GM12878 (cell line): ENCODE results near the gene MAML3. TPM values are rescaled to one million over a fixed set of nuclear protein-coding genes. Genes with fewer than 3 reads are reported as not detected.

Source experiments
- BCL11A ChIP-seq: IDR thresholded peaks from 2 replicates; pipeline ENCODE4 v1.6.1; 2011; ENCODE audit warnings: low read depth, low read length
- CBFB ChIP-seq: IDR thresholded peaks from 2 replicates; pipeline ENCODE4 v1.6.1; 2016; ENCODE audit warnings: antibody characterized with exemption, low read depth
- CHD1 ChIP-seq: IDR thresholded peaks from 2 replicates; pipeline ENCODE4 v1.6.1; 2012; ENCODE audit warnings: low read depth, low read length, improper control_type of control experiment
- CHD2 ChIP-seq: IDR thresholded peaks from 2 replicates; pipeline ENCODE4 v1.6.1; 2011; ENCODE audit warnings: low read depth, low read length, improper control_type of control experiment, borderline replicate concordance
- EGR1 ChIP-seq, 2 experiments: IDR thresholded peaks; 1 replicate in 1 of 2; 2 replicates in 1 of 2; pipeline ENCODE4 v1.6.1; 2011 to 2012; ENCODE audit warnings: low read depth in 2 of 2, low read length in 2 of 2, borderline replicate concordance in 1 of 2, mild to moderate bottlenecking in 1 of 2, moderate library complexity in 1 of 2
- GABPA ChIP-seq: IDR thresholded peaks from 2 replicates; pipeline ENCODE4 v1.6.1; 2014; ENCODE audit warnings: antibody characterized with exemption, low read depth, mild to moderate bottlenecking, inconsistent platforms
- HDAC6 ChIP-seq: fragments of 200-600 bp; sonication (generic); IDR thresholded peaks from one replicate; pipeline ENCODE4 v1.8.0; 2017; ENCODE audit warnings: antibody characterized with exemption; ENCODE audit not compliant: unreplicated experiment
- IKZF1 ChIP-seq: fragments of 450-650 bp; conservative IDR thresholded peaks from 2 replicates; pipeline ENCODE4 v1.6.1; 2017; ENCODE audit warnings: antibody characterized with exemption, mild to moderate bottlenecking
- KAT2A ChIP-seq: conservative IDR thresholded peaks from 2 replicates; pipeline ENCODE4 v1.6.1; 2011; ENCODE audit warnings: low read depth, low read length; ENCODE audit not compliant: control insufficient read depth
- MXI1 ChIP-seq: fragments of 150-350 bp; IDR thresholded peaks from 2 replicates; pipeline ENCODE4 v1.6.1; 2011; ENCODE audit warnings: low read depth, mild to moderate bottlenecking, inconsistent platforms, low read length, improper control_type of control experiment
- NR2C1 ChIP-seq: fragments of 450-650 bp; IDR thresholded peaks from 2 replicates; pipeline ENCODE4 v1.6.1; 2017; ENCODE audit warnings: antibody characterized with exemption, mild to moderate bottlenecking, moderate library complexity
- POU2F2 ChIP-seq: IDR thresholded peaks from 3 replicates; pipeline ENCODE4 v1.6.1; 2011; ENCODE audit warnings: low read depth, mild to moderate bottlenecking, low read length, borderline replicate concordance
- SREBF1 ChIP-seq: IDR thresholded peaks from 2 replicates; pipeline ENCODE4 v1.6.1; 2012; ENCODE audit warnings: mild to moderate bottlenecking, low read length
- STAT1 ChIP-seq: fragments of 450-650 bp; conservative IDR thresholded peaks from 2 replicates; pipeline ENCODE4 v1.6.1; 2014; ENCODE audit warnings: antibody characterized with exemption, mild to moderate bottlenecking
- TCF12 ChIP-seq: IDR thresholded peaks from 2 replicates; pipeline ENCODE4 v1.6.1; 2011; ENCODE audit warnings: low read depth, mild to moderate bottlenecking, low read length
- TCF7 ChIP-seq: IDR thresholded peaks from 2 replicates; pipeline ENCODE4 v1.6.1; 2014; ENCODE audit warnings: antibody characterized with exemption, borderline replicate concordance
- polyA plus RNA-seq, 11 experiments: library from polyadenylated mRNA; depleted of rRNA in 4 of 11; unstranded in 6 of 11; stranded (reverse) in 5 of 11; fragments of >200 nt; fragmentation: Nextera tagmentation in 4 of 11; fragmentation: Illumina TruSeq in 1 of 11; extraction: Ambion mirVana in 4 of 11; extraction: Trizol in 1 of 11; gene quantifications; 1 replicate in 1 of 11; 2 replicates in 10 of 11; pipeline versions ENCODE4 v1.2.1 to v1.2.3, GENCODE V29; 2011 to 2016; ENCODE audit warnings: inconsistent platforms in 2 of 11, missing spikeins in 2 of 11, low read depth in 1 of 11
- total RNA-seq, 4 experiments: library from RNA; depleted of rRNA in 3 of 4; stranded (reverse); fragments of >200 nt in 3 of 4; fragmentation: Illumina TruSeq in 1 of 4; extraction: Trizol in 1 of 4; gene quantifications; 2 replicates each; pipeline versions ENCODE4 v1.2.1 to v1.2.3, GENCODE V29; 2013 to 2021
- TF ChIP-seq, protein P1 (sequence below): fragments of 450-650 bp; IDR thresholded peaks from 2 replicates; pipeline ENCODE4 v1.6.1; 2017; ENCODE audit warnings: antibody characterized with exemption, mild to moderate bottlenecking, moderate library complexity
- TF ChIP-seq, protein P2 (sequence below): fragments of 450-650 bp; formaldehyde crosslinking; IDR thresholded peaks from 2 replicates; pipeline ENCODE4 v1.5.0; 2022; ENCODE audit warnings: mild to moderate bottlenecking, missing genetic modification characterization
- TF ChIP-seq, protein P3 (sequence below): fragments of 450-650 bp; IDR thresholded peaks from 2 replicates; pipeline ENCODE4 v1.6.1; 2016; ENCODE audit warnings: mild to moderate bottlenecking

The MAML3 gene
- total and polyA plus RNA-seq, 10 of the 15 experiments (the other 5 are each of a cell fraction or from before 2014, with no cell fraction given): under 0.01 to 0.53 (median 0.06) TPM; not detected in 2

DNA sequence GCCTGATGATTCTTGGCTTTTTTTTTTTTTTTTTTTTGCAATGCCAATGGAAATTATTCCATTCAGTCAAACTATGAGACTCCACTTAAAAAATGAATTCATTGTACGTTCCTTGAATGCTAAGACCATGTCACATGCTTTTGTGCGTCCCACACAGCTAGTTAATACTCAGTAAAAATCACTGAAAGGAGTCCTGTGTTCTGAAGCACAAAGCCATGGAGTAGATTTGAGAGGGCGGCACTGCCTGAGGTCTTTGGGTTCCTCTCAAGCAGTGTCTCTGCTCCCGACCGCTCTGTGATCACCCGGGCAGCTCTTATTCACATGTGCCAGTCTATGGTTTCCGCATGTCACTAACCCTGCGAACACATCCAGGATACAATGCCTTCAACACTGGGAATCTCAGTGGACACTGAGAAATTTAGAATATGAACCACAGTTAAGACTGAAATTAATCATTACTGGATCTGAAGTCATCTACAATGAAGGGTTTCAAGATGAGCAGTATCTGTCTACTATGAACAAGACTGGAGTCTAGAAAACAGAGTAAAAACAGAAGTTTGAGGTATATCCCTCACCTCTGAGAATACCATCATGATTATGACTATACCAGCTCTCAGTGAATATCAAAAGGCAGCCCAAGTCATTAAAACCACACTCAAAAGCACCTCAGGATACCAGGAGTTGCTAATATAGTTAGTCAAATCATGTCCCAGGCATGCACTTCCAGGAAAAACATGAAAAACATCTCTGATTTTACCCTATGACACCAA is 295.4 kb downstream of the MAML3 start (continued):
- TF ChIP-seq CBFB: peak; percentile 80; the same call in 1 of the 2 replicates
- TF ChIP-seq HDAC6: no peak
- TF ChIP-seq, protein P1, sequence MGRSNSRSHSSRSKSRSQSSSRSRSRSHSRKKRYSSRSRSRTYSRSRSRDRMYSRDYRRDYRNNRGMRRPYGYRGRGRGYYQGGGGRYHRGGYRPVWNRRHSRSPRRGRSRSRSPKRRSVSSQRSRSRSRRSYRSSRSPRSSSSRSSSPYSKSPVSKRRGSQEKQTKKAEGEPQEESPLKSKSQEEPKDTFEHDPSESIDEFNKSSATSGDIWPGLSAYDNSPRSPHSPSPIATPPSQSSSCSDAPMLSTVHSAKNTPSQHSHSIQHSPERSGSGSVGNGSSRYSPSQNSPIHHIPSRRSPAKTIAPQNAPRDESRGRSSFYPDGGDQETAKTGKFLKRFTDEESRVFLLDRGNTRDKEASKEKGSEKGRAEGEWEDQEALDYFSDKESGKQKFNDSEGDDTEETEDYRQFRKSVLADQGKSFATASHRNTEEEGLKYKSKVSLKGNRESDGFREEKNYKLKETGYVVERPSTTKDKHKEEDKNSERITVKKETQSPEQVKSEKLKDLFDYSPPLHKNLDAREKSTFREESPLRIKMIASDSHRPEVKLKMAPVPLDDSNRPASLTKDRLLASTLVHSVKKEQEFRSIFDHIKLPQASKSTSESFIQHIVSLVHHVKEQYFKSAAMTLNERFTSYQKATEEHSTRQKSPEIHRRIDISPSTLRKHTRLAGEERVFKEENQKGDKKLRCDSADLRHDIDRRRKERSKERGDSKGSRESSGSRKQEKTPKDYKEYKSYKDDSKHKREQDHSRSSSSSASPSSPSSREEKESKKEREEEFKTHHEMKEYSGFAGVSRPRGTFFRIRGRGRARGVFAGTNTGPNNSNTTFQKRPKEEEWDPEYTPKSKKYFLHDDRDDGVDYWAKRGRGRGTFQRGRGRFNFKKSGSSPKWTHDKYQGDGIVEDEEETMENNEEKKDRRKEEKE: no peak
- TF ChIP-seq POU2F2: no peak
- no peak for TF ChIP-seq KAT2A
- no peak for TF ChIP-seq TCF12
- no peak for TF ChIP-seq CHD2
- 0 out of 2 replicates have a peak, but pooled peaks have one; percentile 8 for TF ChIP-seq SREBF1
- no peak for TF ChIP-seq CHD1
- TF ChIP-seq MXI1: no peak
- TF ChIP-seq TCF7: peak; percentile 82; the same call in 1 of the 2 replicates
- TF ChIP-seq NR2C1: no peak
- TF ChIP-seq IKZF1: peak; percentile 48
- peak; percentile 76 for TF ChIP-seq GABPA
- TF ChIP-seq BCL11A: peak; percentile 91
- TF ChIP-seq STAT1: no peak
- TF ChIP-seq, protein P2, sequence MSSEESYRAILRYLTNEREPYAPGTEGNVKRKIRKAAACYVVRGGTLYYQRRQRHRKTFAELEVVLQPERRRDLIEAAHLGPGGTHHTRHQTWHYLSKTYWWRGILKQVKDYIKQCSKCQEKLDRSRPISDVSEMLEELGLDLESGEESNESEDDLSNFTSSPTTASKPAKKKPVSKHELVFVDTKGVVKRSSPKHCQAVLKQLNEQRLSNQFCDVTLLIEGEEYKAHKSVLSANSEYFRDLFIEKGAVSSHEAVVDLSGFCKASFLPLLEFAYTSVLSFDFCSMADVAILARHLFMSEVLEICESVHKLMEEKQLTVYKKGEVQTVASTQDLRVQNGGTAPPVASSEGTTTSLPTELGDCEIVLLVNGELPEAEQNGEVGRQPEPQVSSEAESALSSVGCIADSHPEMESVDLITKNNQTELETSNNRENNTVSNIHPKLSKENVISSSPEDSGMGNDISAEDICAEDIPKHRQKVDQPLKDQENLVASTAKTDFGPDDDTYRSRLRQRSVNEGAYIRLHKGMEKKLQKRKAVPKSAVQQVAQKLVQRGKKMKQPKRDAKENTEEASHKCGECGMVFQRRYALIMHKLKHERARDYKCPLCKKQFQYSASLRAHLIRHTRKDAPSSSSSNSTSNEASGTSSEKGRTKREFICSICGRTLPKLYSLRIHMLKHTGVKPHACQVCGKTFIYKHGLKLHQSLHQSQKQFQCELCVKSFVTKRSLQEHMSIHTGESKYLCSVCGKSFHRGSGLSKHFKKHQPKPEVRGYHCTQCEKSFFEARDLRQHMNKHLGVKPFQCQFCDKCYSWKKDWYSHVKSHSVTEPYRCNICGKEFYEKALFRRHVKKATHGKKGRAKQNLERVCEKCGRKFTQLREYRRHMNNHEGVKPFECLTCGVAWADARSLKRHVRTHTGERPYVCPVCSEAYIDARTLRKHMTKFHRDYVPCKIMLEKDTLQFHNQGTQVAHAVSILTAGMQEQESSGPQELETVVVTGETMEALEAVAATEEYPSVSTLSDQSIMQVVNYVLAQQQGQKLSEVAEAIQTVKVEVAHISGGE (CRISPR knock-in tag): no peak
- TF ChIP-seq EGR1 (IDR thresholded peaks at IDR 0.05; ENCODE audit: borderline replicate concordance in 1 of 2, low read depth in 2 of 2, low read length in 2 of 2): no peak
- TF ChIP-seq, protein P3, sequence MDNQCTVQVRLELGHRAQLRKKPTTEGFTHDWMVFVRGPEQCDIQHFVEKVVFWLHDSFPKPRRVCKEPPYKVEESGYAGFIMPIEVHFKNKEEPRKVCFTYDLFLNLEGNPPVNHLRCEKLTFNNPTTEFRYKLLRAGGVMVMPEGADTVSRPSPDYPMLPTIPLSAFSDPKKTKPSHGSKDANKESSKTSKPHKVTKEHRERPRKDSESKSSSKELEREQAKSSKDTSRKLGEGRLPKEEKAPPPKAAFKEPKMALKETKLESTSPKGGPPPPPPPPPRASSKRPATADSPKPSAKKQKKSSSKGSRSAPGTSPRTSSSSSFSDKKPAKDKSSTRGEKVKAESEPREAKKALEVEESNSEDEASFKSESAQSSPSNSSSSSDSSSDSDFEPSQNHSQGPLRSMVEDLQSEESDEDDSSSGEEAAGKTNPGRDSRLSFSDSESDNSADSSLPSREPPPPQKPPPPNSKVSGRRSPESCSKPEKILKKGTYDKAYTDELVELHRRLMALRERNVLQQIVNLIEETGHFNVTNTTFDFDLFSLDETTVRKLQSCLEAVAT: no peak
